Lung (tissue), 12 donors: ENCODE measurements around the gene RETSAT. TPM values are rescaled to one million over a fixed set of nuclear protein-coding genes. Genes with fewer than 3 reads are reported as not detected.

Experiments used
- ATAC-seq: fragments of 200-7000 bp; cut with Tn5 transposase; one replicate; pipeline ENCODE4 v1.9.1; 2020; ENCODE audit warnings: moderate number of reproducible peaks; ENCODE audit not compliant: insufficient read depth, low FRiP score
- DNase-seq, 3 donors: peaks; one replicate each; pipeline ENCODE4 v3.0.0-alpha.2; 2013 to 2017
- H3K27ac ChIP-seq, 2 donors: one replicate each; pipeline ENCODE4 v1.5.1; 2013; ENCODE audit warnings: mild to moderate bottlenecking in 2 of 2, moderate library complexity in 2 of 2, control low read depth in 1 of 2, inconsistent platforms in 1 of 2, low read depth in 1 of 2, low read length in 1 of 2
- H3K27me3 ChIP-seq, 3 donors: one replicate each; pipeline ENCODE4 v1.5.1; 2013; ENCODE audit warnings: low read length in 2 of 3; ENCODE audit not compliant: control insufficient read depth in 3 of 3, insufficient read depth in 3 of 3
- H3K36me3 ChIP-seq, 4 donors: one replicate each; pipeline ENCODE4 v1.5.1; 2013; ENCODE audit warnings: low read length in 4 of 4, mild to moderate bottlenecking in 1 of 4, moderate library complexity in 1 of 4; ENCODE audit not compliant: control insufficient read depth in 4 of 4, insufficient read depth in 4 of 4
- H3K4me1 ChIP-seq, 5 donors: one replicate each; pipeline ENCODE4 v1.5.1; 2013; ENCODE audit warnings: low read length in 5 of 5, mild to moderate bottlenecking in 2 of 5, moderate library complexity in 1 of 5; ENCODE audit not compliant: control insufficient read depth in 5 of 5, insufficient read depth in 5 of 5
- H3K4me3 ChIP-seq: one replicate; pipeline ENCODE4 v1.5.1; 2013; ENCODE audit warnings: mild to moderate bottlenecking, control low read depth, moderate library complexity
- H3K9ac ChIP-seq, 2 donors: one replicate each; pipeline ENCODE4 v1.5.1; 2013; ENCODE audit warnings: low read length in 2 of 2, control low read depth in 1 of 2; ENCODE audit not compliant: insufficient read depth in 1 of 2
- H3K9me3 ChIP-seq, 4 donors: one replicate each; pipeline ENCODE4 v1.5.1; 2013; ENCODE audit warnings: low read length in 3 of 4, mild to moderate bottlenecking in 1 of 4, moderate library complexity in 1 of 4; ENCODE audit not compliant: control insufficient read depth in 4 of 4, insufficient read depth in 3 of 4
- WGBS, 2 donors: extraction: QIAGEN DNeasy Blood & Tissue Kit; methylation state at CpG; one replicate each; pipeline ENCODE4 v1.1.7; 2013; 5-methylcytosine and 5-hydroxymethylcytosine counted together
- polyA plus RNA-seq, 2 donors: library from polyadenylated mRNA; stranded (reverse); fragments of 200-250 nt; gene quantifications; one replicate each; pipeline ENCODE4 v1.2.1, GENCODE V29; 2013
- total RNA-seq, 2 donors: library from RNA; depleted of rRNA in 1 of 2; stranded (reverse); fragments of >200 nt in 1 of 2; gene quantifications; one replicate each; pipeline ENCODE4 v1.2.1, GENCODE V29; 2014 to 2021
- TF ChIP-seq, protein P1 (sequence below): IDR thresholded peaks from 2 replicates; pipeline ENCODE4 v1.5.1; 2012; ENCODE audit warnings: mild to moderate bottlenecking; ENCODE audit errors: control extremely low read depth, extremely low read depth
- donor health status: control.
- donor health status: control.
- donor health status: Bipolar disorder and iron deficiency.
- donor health status: healthy.
- donor health status: DM: yes; HTN: yes; CAD: no.

Gene RETSAT
- total and polyA plus RNA-seq, 4 donors: 19.6 to 55.4 (median 24.8) TPM

DNA sequence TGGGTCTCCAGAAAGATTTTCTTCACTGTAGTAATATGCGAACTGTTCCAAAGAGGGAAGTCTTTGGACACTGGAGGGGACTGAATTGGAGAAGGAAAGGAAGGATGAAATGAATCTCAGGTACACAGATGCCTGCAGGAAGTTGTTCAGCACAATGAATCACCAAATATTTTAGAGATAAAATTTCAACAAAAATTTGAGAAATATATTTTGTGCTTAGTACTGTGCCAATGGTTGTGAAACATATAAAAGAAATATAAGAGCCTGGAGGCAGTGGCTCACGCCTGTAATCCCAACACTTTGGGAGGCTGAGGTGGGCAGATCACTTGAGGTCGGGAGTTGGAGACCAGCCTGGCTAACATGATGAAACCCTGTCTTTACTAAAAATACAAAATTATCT lies 3.4 kb upstream of the RETSAT start:
- Histone ChIP-seq H3K36me3 (peaks cover 5 to 20% (median 14%) of the 10 kb centered on the region in 4 donors), H3K4me1 (peaks cover 0 to 27% (median 10%) of the 10 kb centered on the region in 5 donors), H3K27ac (no peak overlapping the region), H3K9ac (no peak overlapping the region), H3K27me3 (no peaks in the 10 kb centered on the region), H3K9me3 (no peaks in the 10 kb centered on the region), H3K4me3 (no peak overlapping the region)
- DNase-seq (no peak), ATAC-seq (no peak)
- TF ChIP-seq, protein P1, sequence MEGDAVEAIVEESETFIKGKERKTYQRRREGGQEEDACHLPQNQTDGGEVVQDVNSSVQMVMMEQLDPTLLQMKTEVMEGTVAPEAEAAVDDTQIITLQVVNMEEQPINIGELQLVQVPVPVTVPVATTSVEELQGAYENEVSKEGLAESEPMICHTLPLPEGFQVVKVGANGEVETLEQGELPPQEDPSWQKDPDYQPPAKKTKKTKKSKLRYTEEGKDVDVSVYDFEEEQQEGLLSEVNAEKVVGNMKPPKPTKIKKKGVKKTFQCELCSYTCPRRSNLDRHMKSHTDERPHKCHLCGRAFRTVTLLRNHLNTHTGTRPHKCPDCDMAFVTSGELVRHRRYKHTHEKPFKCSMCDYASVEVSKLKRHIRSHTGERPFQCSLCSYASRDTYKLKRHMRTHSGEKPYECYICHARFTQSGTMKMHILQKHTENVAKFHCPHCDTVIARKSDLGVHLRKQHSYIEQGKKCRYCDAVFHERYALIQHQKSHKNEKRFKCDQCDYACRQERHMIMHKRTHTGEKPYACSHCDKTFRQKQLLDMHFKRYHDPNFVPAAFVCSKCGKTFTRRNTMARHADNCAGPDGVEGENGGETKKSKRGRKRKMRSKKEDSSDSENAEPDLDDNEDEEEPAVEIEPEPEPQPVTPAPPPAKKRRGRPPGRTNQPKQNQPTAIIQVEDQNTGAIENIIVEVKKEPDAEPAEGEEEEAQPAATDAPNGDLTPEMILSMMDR: no peak
- 82 to 90% methylated on average over 3 of the region's 3 CpGs for WGBS, 2 donors

DNA sequence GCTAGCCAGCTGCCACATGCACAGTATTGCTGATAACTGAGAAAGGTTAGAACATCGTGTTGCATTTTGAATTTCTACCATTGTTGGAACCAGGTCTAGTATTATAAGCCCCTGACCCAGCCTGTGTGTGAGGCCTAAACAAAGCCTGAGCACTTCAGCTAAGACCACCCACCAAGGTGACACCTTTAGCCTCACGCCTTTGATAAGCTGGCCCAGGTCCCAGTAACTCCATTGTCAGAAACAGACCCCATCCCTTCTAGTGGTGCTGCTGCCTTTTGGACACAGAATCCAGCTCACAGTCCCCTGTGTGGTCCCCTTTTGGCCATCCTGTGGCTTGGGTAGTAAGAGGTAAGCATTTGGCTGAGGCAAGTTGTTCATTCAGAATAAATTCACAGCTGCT lies 1.9 kb upstream of the RETSAT start:
- ATAC-seq: no peak
- DNase-seq: no peak
- Histone ChIP-seq H3K27ac (no peak overlapping the region), H3K36me3 (peaks cover 6 to 14% (median 11%) of the 10 kb centered on the region in 4 donors), H3K4me3 (no peak overlapping the region), H3K4me1 (peaks cover 0 to 27% (median 10%) of the 10 kb centered on the region in 5 donors), H3K9ac (peak overlapping the region in 1 of 2 donors; percentile 11), H3K9me3 (no peaks in the 10 kb centered on the region), H3K27me3 (no peaks in the 10 kb centered on the region)
- TF ChIP-seq, protein P1: no peak
- 83 to 95% methylated on average over 2 of the region's 2 CpGs for WGBS, 2 donors

DNA sequence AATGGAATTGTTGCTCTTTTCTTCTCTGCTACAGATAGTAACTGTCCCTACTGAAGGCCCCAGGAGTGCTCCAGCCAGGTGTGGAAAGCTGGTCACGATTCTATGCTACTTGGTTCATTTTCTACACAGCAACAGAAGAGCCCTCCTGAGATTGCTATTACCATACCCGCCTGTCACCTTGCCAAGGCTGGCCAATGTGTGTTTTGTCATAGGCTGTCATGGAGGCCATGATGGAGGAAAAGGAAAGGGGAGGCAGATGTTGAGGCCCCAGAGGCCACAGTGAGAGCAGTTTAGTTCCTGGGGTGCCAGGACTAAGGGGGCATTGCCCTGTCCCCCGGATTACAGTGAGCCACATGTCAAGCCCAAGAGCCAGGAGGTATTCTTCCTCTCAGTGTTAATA lies 1.2 kb upstream of the RETSAT start:
- WGBS, 2 donors: 74 to 86% methylated on average over 3 of the region's 3 CpGs
- Histone ChIP-seq H3K4me1 (peaks cover 0 to 27% (median 10%) of the 10 kb centered on the region in 5 donors), H3K4me3 (no peak overlapping the region), H3K9ac (peak overlapping the region; percentile 86 to 96), H3K27ac (no peak overlapping the region), H3K27me3 (no peaks in the 10 kb centered on the region), H3K36me3 (peaks cover 8 to 18% (median 13%) of the 10 kb centered on the region in 4 donors), H3K9me3 (no peaks in the 10 kb centered on the region)
- peak in 2 of 3 donors; percentile 14 to 22 for DNase-seq
- TF ChIP-seq, protein P1: no peak
- ATAC-seq: no peak

DNA sequence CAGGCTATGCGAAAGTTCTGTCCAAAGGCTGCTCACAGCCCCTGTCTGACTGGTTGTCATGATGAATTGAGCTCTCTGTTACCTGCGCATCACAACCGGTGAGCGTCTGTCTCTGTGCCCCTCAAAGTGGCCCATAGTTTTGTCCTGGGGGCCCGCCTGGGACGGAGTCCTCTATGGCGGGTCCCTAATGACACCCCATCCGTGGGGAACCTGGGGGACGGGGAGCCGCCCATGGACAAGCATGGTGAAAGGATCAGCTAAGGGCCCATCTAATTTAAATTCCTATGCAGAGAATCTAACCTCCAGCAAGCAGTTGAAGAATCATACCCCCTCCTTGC lies 714 bp upstream of the RETSAT start:
- Histone ChIP-seq H3K36me3 (peaks cover 8 to 21% (median 13%) of the 10 kb centered on the region in 4 donors), H3K9ac (peak overlapping the region; percentile 86 to 96), H3K9me3 (no peaks in the 10 kb centered on the region), H3K27ac (peak overlapping the region; percentile 71 to 91), H3K27me3 (no peaks in the 10 kb centered on the region), H3K4me1 (peaks cover 0 to 27% (median 10%) of the 10 kb centered on the region in 5 donors), H3K4me3 (peak overlapping the region; percentile 85)
- DNase-seq: peak in 1 of 3 donors; percentile 7
- TF ChIP-seq, protein P1: no peak
- ATAC-seq: no peak
- 11 to 17% methylated on average over 10 of the region's 10 CpGs for WGBS, 2 donors
